22Rv1 (cell line): ENCODE data around the gene CNIH2.

ENCODE experiments used
- ZFX ChIP-seq: fragments of 450-650 bp; IDR thresholded peaks from 2 replicates; pipeline ENCODE4 v1.6.1; 2017; ENCODE audit warnings: antibody characterized with exemption, borderline replicate concordance
- TF ChIP-seq, protein P1 (sequence below): fragments of 450-650 bp; IDR thresholded peaks from 2 replicates; pipeline ENCODE4 v1.5.1; 2017; ENCODE audit warnings: mild to moderate bottlenecking

DNA sequence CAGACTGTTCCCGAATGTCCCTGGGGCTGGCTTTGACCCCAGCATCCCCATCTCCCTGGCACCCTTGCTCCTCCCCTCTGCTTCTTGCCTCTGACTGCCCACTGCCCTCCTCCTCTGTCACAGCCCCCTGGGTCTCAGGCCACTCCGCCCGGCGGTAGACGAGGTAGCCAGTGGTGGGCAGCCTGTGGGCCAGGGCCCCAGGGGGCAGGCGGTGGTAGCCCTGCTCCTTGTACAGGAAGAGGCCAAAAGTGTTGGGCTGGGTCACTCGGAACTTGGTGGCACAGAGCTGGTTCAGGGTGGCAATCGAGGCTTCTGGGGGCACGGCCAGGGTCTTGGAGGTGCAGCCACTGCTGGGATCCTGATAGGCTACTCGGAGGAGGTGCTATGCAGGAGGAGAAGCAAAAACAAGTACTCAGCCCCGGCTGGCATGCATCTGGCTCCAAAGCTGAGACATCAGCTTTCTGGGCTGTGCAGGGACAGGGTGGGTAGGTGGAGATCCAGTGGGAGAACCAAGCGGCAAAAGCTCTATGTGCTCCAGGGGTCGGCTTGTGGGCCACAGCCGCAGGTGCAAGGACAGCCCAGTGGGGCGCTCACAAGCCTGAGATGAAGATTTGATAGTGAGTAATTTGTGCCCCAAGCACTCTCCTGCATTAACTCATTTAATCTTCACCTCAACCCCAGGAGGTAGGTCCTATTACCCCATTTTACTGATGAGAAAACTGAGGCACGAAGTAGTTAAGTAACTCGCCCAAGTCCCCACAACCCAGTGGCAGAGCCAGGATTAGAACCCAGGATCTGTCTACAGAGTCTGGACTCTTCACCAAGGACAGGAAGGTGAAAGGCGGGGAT lies 54.6 kb downstream of the CNIH2 start:
- TF ChIP-seq, protein P1, sequence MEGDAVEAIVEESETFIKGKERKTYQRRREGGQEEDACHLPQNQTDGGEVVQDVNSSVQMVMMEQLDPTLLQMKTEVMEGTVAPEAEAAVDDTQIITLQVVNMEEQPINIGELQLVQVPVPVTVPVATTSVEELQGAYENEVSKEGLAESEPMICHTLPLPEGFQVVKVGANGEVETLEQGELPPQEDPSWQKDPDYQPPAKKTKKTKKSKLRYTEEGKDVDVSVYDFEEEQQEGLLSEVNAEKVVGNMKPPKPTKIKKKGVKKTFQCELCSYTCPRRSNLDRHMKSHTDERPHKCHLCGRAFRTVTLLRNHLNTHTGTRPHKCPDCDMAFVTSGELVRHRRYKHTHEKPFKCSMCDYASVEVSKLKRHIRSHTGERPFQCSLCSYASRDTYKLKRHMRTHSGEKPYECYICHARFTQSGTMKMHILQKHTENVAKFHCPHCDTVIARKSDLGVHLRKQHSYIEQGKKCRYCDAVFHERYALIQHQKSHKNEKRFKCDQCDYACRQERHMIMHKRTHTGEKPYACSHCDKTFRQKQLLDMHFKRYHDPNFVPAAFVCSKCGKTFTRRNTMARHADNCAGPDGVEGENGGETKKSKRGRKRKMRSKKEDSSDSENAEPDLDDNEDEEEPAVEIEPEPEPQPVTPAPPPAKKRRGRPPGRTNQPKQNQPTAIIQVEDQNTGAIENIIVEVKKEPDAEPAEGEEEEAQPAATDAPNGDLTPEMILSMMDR = no peak
- TF ChIP-seq ZFX = no peak
